ENCODE results near the gene FREM1.
A peak's percentile ranks its signal among the peaks of the same experiment; 100 is the strongest.

FREM1 gene

GRCh38 chr9:14868772-14869583 lies 41.2 kb downstream of the FREM1 start:
- DNase-seq: no peak

DNA sequence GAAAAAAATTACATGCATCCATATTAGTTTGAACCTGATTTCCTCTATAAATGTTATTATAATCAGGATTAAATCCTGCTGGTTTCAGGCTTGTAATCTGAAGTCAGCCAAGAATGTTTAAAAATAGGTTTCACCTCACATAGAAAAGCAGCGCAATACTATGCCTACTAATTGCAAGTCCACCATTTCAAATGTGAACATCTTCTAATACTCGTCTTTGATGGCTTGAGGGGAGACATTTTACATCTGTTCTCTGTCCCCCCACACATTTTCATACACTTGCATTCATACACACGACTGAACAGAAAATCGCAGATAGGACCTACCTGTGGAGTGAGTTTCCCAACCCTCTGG lies 41.8 kb downstream of the FREM1 start:
- DNase-seq: no peak

- no peak for DNase-seq
These were observed 44.0 kb downstream of the FREM1 start for GRCh38 chr9:14866200-14866749.

DNA sequence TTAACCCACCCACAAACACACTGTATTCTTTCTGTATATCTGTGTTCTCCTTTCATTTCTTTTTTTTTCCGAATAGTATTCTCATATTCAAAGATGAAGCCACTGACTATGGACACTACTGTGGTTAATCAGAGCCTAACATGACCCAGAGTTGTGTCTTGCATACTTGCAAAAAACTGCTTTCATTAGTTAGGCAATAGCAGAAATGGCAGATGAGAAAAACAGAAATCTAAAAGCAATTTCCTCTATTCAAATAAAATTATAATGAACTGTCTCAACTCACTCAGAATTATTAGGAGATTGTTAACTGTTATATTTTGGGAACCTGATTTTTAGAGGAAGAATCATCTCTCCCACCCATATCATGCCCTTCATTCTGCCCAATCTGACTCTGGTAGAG lies 45.9 kb downstream of the FREM1 start:
- no peak for DNase-seq

DNA sequence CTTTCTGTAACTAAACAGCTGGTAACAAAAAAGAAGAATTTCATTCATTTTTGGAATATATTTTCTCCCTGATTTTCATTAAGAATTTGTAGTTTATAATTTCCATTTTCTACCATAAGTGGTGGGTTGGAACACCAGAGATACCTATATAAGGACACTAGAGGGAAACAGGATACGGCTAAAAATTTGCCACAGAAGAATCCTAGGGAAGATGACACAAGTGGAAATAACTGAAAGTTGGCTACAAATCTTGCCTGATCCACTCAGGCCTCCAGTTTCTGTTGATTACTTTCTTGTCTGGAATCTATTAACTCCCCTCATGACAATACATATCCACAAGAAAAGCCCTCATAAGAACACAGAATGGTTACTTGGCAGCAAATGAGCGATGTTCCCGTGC lies 46.8 kb downstream of the FREM1 start:
- no peak for DNase-seq

DNA sequence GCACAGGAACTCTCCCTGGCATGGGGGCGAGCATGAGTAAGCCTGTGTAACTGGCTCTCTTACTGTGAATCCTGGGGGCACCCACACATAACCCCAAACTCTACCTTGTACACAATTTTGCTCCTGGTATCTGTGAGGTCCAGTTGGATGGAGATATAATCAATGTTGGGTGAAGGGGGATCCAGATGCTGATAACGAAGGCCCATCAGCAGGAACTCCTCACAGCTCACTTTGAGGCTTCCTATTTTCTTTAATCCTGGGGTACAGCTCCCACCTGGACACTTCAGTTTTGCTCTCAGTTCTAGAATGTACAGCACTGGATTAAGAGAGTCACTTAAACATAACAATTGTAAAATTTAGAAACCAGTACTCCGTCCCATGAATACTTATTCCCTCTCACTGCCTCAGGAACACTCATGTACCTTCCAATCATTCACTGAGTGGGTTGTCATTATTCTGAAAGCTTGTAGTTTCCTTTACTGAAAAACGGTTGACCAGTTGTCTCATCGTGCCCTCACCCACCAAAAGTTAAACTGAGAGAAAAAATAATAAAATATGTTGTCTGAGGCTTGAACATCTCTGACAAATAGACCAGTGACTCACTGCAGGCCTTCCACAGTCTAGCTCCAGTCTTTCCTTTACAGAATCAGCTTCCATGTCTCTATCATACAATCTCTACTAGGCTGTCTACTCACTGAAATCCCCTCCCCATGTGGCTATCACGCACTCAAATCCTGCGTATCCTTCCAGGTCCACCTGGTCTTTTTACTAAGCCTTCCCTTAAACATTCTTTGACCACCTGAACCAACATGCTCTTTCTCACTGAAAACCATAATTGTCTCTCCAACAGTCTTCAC lies 52.6 kb downstream of the FREM1 start:
- no peak for DNase-seq

DNA sequence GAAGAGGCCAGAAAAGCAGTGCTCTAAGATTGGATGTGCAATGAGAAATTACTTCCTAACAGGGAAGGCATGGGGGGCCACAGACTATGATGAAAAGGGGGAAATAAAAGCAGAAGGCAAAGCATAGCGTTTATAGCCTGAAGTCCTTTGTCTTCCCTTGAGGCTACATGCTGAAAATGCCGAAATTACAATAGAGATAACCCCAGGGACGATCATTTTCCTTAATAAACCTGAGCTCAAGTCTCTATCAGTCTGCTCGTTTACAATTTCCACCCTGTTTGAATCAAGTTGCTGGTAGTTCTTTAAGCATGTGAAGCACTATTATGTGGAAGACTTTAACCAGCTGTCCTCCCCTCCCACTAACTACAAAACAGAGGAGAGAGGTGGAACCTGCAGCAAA lies 60.4 kb downstream of the FREM1 start:
- no peak for DNase-seq

GRCh38 chr9:14849296-14849695 lies 60.9 kb downstream of the FREM1 start:
- DNase-seq: no peak

DNA sequence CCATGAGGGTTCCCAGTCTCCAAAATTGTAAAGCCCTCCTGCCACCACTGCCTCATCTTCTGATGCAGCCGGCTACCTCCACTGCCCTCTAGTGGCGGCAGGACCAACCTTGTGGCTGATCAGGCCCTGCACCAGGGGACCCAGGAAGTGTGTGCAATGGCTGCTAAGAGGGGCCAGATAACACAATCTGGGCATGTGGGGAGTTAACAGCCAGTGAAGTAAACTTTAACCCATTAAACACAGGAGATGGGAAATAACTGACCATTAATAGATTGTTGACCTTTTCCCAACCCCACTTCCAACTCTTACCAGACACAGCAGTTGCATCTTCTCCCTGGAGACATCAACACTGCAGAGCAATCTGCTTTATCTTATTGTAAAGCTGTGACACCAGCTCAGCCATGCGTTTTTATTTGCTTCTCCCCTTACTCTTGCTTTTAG lies 63.3 kb downstream of the FREM1 start:
- peak; percentile 39 to 65 (median 40) for DNase-seq

DNA sequence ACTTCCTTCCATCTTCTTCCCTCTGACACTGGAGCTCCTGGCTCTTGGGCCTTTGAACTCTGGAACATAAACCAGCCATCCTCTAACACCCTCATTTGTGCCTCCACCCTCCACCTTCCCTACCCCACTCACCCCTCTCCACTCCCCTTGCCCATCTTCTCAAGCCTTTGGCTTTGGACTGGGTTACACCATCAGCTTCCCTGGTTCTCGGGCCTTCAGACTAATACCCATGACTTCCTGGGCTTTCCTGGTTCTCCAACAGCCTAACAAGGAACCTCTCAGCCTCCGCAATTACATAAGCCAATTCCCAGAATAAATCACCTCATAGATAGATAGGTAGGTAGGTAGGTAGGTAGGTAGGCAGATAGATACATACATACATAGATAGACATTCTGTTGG lies 67.1 kb downstream of the FREM1 start:
- no peak for DNase-seq

DNA sequence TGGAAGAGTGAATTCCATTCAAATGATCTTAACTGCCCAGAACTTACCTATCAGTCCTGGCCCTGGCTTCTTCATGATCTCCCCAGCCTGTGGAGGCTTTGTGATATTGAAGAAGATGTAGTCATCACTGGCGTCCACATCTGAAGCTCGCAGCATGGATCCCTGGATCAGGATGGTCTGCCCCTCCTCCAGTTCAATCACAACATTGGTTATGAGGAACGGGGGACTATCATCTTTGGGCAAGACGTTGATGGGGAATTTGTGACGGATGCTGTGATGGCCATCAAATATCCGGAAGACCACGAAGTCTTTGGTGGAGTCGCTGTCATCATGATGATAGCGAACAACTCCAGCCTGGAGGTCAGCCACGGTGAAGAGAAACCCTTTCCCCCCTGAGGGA lies 68.0 kb downstream of the FREM1 start:
- no peak for DNase-seq

DNA sequence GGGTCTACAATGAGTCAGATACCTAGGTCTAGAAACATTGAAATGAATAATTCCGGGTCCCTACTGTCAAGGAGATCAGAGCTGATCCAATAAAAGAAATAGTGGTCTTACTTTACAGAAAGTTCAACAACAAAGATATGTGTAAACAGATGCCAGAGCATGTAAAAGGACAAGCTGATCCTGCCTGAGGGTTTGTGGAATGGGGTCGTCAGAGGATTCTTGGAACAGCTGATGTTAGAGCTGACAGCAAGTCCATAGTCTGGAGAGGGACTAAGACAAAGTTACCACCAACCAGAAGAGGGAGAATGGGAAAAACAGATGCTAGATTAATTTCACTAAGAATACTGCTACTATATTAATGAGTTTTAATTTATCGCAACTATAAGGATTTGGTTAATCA lies 71.5 kb downstream of the FREM1 start:
- no peak for DNase-seq

DNA sequence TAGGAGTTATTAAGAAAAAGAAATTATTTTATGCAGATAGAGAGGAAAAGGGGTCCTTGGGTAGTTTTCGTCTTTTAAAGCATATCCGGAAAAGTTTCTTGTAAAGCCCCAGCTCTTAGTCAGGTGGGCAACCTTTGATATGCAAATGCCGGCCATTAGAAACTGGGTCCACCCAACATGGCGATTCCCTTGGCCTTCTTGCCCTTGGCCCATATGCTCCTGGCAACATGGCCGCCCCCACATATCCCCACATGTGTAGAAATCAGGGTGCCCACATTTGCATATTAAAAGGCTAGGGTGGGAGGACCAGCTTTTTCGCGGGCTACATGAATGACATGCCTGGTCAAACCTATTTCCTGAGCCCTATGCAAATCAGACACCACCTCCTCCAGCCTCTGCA lies 73.3 kb downstream of the FREM1 start:
- DNase-seq: no peak

GRCh38 chr9:14831661-14832060 lies 78.6 kb downstream of the FREM1 start:
- DNase-seq: no peak

GRCh38 chr9:14831074-14831473 lies 79.2 kb downstream of the FREM1 start:
- no peak for DNase-seq

- no peak for DNase-seq
These were observed 80.2 kb downstream of the FREM1 start for GRCh38 chr9:14830057-14830456.

DNA sequence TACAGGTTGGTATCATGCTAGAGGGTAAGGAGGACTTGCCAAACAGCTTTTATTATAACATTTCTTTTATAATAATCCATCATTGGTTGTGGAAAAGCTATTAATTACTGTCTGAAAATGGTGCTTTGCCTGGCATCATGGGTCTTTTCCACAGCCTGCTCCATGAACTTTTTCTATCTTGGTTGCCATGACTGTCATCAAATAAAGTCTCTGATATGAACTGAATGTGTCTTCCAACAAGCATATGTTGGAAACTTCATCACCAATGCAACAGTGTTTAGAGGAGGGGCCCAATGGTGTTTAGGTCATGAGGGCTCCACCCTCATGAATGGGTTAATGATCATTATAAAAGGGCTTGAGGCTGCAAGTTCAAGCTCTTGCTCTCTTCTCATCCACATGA lies 81.0 kb downstream of the FREM1 start:
- DNase-seq: no peak

GRCh38 chr9:14827805-14828204 lies 82.4 kb downstream of the FREM1 start:
- no peak for DNase-seq

- no peak for DNase-seq
These were observed 85.7 kb downstream of the FREM1 start for GRCh38 chr9:14824481-14824880.

GRCh38 chr9:14823800-14824199 lies 86.4 kb downstream of the FREM1 start:
- DNase-seq: no peak

DNA sequence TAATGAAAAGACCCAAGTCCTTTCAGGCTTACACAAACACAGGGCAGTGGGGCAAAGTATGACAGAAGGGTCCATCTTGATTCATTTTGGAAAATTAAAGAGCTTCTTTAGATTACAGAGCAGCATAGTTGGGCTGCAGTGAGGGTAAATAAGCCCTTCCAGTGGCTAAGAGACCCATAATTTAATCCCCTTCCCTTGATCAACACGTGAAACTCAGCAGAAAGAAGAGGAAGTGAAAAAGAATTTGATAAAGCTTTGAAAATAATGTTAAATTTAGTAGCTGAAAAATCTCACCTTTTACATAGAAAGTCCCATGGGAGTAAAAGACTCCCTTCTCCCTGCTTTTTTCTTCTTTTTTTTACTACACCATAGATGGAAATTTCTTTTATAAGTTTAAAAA lies 87.6 kb downstream of the FREM1 start:
- DNase-seq: no peak

- DNase-seq: no peak
These were observed 91.0 kb downstream of the FREM1 start for GRCh38 chr9:14819183-14819582.

DNA sequence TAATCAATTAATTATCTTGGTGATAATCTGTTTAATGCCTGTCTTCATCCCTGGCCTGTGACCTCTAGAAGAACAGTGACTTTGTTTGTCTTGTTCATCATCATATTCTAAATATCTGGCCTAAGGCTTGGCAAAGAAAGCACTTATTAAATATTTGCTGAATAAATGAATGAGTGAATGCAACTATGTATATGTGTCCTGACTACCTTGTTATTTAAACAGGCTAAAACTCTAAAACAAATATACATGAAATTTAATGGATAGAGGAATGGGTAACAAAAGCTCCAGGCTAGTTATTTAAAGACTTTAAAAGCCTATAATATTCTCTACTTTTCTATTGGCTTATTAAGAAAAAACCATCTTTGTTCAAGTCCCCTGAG lies 96.0 kb downstream of the FREM1 start:
- no peak for DNase-seq
